NCI-H82 treated with DMSO at 0.1 percent for 48 hours (cell line): ENCODE data around the gene CR1L.
"Not testable (repeated sequence)": the region's sequence is repeated elsewhere in the genome, so short reads cannot be mapped to it uniquely, and the experiment has no call there.

Source experiments
- DNase-seq: peaks from one replicate; lab custom pipeline; 2025; ENCODE audit not compliant: unreplicated experiment; lab: John Stamatoyannopoulos, UW

The CR1L gene

GRCh38 chr1:207645635-207646081 is 725 bp downstream of the CR1L start:
- DNase-seq, result no peak

DNA sequence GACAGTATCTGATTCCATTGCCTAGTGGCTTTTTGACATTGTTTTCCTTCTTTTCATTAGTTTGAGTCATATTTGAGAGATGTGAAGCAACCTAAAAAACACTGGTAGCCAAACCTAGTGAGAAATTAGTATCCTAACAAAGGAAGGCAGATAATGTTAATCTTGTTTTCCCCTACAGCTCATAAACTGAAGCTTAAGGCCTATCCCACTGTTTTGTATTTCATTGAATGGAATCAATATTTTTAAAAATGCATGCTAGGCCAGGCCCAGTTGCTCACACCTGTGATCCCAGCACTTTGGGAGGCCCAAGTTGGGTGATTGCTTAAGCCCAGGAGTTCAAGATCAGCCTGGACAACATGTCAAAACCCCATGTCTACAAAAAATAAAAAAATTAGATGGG is 1.2 kb downstream of the CR1L start:
- no peak for DNase-seq

- DNase-seq, result no peak
These were observed 2.1 kb downstream of the CR1L start for GRCh38 chr1:207646944-207647579.

- no peak for DNase-seq
These were observed 2.9 kb downstream of the CR1L start for GRCh38 chr1:207647671-207648333.

DNA sequence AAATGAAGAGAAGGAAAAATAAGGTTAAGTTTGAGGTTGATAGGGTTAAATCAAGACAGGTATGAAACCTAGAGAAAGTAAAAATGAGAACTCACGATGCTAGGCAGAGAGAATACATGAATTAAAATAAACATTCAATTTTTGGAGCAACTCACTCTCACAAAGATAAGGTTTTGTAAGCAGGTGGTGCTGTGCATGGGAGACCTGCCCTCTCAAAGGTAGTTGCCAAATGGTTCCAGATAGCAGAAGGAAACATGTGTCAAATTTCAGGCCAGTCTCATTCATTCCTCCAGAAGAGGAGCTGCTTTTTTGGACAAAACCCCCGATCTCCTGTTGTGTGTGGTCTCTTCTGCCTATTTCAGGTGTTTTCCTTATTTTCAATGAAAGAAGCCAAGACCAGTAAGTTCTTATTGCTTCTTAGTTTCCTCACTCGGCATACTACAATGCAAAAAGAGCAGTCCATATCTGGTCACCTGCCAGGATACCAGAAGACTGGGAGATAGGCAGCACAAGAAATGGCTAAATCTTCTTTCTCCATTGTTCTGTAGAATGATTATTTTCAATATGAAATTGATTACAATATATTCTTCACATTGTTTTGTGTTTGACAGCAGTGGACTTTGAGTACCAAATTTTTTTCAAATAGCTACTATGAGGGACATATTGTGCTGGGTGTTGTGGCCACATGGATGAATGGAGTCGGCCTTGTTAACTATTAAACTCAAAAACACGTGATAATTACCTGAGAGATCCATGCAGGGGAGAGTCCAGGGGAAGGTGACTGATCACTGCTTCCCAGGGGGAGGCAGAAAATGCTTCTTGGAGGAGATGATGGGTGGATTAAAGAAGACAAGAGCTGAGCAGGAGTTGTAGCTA is 3.6 kb downstream of the CR1L start:
- no peak for DNase-seq

GRCh38 chr1:207649210-207649753 is 4.3 kb downstream of the CR1L start:
- DNase-seq, result no peak

DNA sequence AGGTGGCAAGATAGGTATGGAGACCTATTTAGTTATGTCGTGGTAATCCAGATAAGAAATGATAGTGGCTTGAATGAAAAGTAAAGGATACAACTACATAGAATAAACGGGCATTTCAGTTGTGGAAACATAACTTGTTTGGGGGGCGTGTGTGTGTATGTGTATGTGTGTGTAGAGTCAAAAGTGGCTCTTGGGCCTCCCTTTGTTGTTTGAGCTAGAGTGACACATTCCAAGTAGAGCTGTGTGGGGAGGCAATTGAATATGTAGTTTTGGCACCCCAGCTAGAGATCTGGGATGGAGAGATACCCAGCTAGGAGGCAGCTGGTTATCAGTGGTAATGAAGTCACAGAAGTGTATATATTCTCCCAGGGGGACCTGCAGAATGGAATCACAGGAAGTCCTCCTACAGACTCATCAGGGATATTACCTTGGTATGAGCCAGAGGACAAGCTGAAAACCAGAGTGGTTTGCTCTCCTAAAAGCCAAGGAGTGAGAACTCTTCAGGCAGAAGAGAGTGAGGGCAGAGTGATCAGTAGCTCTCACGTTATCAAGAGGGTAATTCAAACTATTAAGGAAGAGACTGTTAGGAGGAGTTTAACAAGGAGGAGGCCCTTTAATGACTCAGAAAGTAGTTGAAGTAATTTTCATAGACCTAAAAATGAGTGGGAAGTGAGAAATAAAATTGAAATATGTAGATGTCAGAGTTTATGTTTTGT is 5.1 kb downstream of the CR1L start:
- DNase-seq, result no peak

DNA sequence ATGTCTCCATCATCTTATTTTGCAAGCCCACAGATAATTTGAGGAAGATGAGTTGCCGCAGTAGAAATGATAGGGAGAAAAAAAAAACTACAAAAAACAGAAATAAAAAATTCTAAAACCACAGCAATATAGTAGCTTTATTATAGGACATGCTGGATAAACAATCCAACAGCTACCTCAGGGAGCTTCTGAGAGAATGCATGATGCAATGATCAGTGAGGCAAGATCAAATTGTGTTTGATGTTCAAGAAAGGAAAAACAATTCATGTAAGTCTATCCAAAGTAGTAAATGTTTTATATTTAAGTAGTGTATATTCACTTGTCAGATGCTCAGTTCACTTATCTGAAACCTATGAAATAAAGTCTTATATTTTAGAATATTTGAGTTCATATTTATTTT is 6.7 kb downstream of the CR1L start:
- no peak for DNase-seq

DNA sequence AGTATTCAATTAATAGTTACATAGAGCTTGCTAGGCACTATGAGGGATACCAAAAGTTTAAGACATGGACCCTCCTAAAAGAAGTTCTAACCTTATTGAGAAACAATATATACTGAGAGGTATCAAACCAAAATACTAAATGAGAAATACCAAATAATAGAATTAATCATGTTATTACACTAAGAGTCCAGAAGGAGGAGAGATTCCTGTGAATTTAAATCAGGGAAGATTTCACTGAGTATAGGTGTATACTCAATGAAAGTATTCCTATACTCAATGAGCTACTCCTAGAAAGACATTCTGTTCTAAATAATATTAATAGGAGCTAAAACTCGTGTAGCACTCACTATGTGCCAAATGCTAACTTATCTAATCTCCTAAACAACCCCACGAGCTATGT is 9.4 kb downstream of the CR1L start:
- DNase-seq, result no peak

GRCh38 chr1:207658408-207658807 is 13.5 kb downstream of the CR1L start:
- no peak for DNase-seq

DNA sequence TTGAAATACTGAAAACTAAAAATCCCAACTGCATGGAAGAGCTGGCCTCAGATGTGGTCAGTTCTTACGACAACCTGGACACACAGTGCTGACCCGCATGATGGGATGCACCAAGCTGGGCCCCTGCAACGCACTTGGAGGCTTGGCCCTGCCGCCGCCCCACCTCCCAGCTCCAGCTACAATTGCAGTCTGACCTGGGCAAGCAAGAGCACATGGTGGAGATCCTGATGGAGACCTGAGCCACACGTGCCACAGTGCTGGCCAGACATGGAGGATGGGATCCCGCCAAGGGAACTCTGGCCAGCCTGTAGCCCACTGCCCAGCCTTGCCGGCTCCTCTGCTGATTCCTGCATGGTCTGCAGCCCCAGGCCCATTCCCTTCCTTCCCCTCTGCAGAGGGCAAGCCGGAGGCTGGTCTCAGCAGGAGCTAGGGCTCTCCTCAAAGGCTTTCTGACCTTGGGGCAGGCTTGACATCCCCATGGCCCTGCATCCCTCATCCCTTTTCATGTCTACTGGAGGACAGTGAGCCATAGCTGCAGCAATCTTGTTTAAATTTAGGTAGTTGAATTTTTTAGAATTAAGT is 14.1 kb downstream of the CR1L start:
- no peak for DNase-seq

DNA sequence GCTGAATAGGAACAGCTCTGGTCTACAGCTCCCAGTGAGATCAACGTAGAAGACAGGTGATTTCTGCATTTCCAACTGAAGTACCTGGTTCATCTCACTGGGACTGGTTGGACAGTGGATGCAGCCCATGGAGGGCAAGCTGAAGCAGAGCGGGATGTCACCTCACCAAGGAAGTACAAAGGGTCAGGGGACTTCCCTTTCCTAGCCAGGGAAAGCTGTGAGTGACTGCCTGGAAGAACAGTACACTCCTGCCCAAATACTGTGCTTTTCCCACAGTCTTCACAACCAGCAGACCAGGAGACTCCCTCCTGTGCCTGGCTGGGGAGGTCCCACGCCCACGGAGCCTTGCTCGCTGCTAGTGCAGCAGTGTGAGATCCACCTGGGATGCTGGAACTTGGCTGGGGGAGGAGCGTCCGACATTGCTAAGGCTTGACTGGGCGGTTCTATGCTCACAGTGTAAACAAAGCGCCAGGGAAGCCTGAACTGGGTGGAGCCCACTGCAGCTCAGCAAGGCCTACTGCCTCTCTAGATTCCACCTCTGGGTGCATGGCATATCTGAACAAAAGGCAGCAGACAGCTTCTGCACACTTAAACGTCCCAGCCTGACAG is 14.7 kb downstream of the CR1L start:
- no peak for DNase-seq

- DNase-seq, result not testable (repeated sequence)
These were observed 16.5 kb downstream of the CR1L start for GRCh38 chr1:207661420-207661819.

DNA sequence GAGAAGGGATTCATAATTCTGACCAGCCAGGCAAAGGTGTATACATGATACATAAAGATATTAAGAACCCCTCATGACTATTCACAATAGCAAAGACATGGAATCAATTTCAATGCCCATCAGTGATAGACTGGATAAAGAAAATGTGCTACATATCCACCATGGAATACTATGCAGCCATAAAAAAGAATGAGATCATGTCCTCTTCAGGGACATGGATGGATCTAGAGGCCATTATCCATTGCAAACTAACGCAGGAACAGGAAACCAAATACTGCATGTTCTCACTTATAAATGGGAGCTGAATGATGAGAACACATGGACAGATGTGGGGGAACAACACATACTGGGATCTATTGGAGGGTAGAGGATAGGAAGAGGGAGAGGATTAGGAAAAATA is 21.4 kb downstream of the CR1L start:
- no peak for DNase-seq

DNA sequence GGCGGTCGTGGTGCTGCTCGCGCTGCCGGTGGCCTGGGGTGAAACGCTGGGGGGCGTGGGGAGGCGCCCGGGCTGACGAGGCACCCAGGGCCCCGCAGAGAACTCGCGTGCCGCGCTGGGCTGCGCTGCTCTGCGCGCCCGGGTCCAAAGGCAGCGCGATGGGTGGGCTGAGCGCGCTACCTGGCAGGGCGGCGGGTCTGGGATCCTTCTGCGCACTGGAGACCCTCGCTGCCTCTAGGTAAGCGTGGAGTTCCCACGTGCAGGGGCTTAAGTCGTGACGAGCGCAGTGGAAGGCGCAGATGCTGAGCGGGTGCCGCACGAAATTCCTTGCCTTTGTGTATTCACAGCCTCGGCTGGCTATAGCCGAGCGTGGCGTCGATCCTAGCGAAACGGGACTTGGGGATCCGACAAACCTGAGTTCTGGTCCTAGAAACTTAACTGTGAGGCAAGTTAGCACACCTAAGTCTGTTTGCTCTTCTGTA is 24.6 kb downstream of the CR1L start:
- DNase-seq, result no peak

DNA sequence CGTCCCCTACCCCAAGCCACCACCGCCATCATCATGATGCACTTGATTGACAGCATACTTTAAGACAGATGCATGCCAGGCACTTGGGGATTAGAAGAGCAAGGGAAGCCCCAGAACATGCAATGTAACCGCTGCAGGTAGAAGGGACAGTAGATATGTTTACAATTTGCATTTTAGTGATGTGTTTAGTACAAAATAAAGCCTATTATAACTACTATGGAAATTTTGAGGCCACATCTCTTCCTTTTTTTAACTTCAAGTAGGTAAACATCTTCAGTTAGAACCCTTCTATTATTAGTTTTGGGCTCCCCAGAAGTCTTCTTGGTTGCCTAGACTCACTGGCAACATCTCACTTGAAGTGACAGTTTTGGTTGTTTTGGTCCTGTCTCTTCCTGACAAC is 25.3 kb downstream of the CR1L start:
- DNase-seq, result no peak

DNA sequence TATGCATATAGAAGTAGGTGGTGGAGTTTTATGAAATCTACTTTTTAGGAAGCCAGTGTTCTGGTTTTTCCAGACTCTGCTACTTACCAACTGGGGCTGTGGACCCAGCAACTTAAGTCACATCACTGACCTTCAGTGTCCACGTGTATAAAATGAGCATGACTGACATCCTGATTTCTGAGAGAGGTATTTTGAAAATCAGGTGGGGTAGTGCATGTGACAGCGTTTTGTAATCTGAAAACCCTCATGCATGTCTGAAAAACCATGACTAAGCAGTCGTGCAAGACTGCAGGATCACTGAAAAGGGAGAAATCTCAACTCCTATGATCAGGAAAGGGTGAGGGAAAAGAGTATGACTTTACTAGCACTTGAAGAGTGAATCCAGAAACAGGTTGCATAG is 26.1 kb downstream of the CR1L start:
- DNase-seq, result no peak

DNA sequence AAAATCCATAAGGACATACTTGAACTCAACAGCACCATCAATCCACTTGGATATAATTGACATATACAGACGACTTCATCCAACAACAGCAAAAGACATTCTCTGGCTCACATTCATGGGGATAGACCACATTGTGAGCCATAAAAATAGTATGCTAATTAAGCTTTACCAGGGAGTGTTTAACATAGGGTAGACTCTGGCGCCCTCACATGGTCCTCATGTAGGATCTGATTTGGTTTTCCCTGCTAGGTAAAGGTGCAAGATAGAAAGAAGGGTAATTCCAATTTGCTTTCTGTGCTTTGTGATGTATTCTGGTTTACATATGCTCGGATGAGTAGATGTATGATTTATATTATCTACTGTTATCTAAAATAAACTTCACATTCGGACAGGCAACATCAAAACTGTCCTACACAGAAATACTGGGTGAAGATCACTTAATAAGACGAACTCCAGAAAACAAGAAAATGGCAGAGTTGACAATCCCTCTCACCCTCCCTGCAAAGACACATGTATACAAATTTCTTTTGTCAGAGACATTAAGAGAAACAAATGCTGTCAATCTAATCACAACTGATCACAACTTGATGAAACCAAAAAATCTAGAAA is 27.7 kb downstream of the CR1L start:
- peak; percentile 46 for DNase-seq

GRCh38 chr1:207673399-207673798 is 28.5 kb downstream of the CR1L start:
- DNase-seq, result no peak

DNA sequence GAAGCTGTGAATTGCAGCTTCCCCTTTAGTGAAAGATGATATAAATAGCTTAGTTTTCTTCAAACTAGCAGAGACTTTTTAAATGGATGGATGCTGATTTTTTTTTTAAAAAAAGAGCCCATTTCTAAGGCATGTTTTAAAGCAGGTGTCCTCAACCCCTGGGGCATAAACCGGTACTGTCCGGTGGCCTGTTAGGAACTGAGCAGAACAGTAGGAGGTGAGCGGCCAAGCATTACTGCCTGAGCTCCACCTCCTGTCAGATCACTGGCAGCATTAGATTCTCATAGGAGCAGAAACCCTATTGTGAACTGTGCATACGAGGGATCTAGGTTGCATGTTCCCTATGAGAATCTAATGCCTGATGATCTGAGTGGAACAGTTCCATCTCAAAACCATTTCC is 31.2 kb downstream of the CR1L start:
- DNase-seq, result no peak
